ENCODE results near the gene NDRG2.

The NDRG2 gene
- total RNA-seq: 3.2 to 35.1 (median 17.0) reads per million in 18 experiments

- peak in 1 of 2 donors; percentile 32 for DNase-seq
Measured at GRCh38 chr14:21024585-21025370, at the start of gene NDRG2. TSS of gene NDRG2 (minus strand) at chr14:21025061. CDS start at chr14:21023315, 1,746 bp downstream.

GRCh38 chr14:21073921-21074320 is 49.1 kb upstream of the NDRG2 start:
- no peak for DNase-seq

GRCh38 chr14:21072781-21073339 is 48.0 kb upstream of the NDRG2 start:
- no peak for DNase-seq

- DNase-seq: peak; percentile 85
Measured at GRCh38 chr14:21072031-21072473, 47.2 kb upstream of the NDRG2 start.

GRCh38 chr14:21071225-21072030 is 46.6 kb upstream of the NDRG2 start:
- peak; percentile 73 to 82 for DNase-seq

GRCh38 chr14:21070610-21071224 is 45.9 kb upstream of the NDRG2 start:
- DNase-seq: peak; percentile 41 to 73

GRCh38 chr14:21070083-21070609 is 45.3 kb upstream of the NDRG2 start, which contains the start of gene ARHGEF40:
TSS of gene ARHGEF40 (plus strand) at chr14:21070304. CDS start at chr14:21070397, 93 bp downstream.
- peak; percentile 23 to 45 for DNase-seq

GRCh38 chr14:21069388-21070082 is 44.7 kb upstream of the NDRG2 start:
- no peak for DNase-seq

- DNase-seq: peak; percentile 48 to 61
Measured at GRCh38 chr14:21068521-21069387, 43.9 kb upstream of the NDRG2 start.

GRCh38 chr14:21066882-21067502 is 42.1 kb upstream of the NDRG2 start:
- no peak for DNase-seq

GRCh38 chr14:21063479-21063878 is 38.6 kb upstream of the NDRG2 start:
- DNase-seq: no peak

GRCh38 chr14:21061347-21061668 is 36.4 kb upstream of the NDRG2 start:
- no peak for DNase-seq

GRCh38 chr14:21060614-21061346 is 35.9 kb upstream of the NDRG2 start:
- no peak for DNase-seq

- DNase-seq: no peak
Measured at GRCh38 chr14:21059842-21060613, 35.2 kb upstream of the NDRG2 start.

- no peak for DNase-seq
Measured at GRCh38 chr14:21058903-21059302, 34.0 kb upstream of the NDRG2 start.

GRCh38 chr14:21057803-21058675 is 33.2 kb upstream of the NDRG2 start, which contains the start of gene RNASE8:
TSS of gene RNASE8 (plus strand) at chr14:21057822. CDS start at chr14:21057893, 71 bp downstream.
- peak in 1 of 2 donors; percentile 69 for DNase-seq

GRCh38 chr14:21056520-21057163 is 31.8 kb upstream of the NDRG2 start:
- DNase-seq: no peak
